Right lobe of liver (tissue), 4 donors: ENCODE results near the gene CCDC92.

Source experiments
- POLR2A ChIP-seq: fragments of 450-650 bp; IDR thresholded peaks from one replicate; pipeline ENCODE4 v1.6.1; 2017; ENCODE audit warnings: antibody characterized with exemption, mild to moderate bottlenecking
- TF ChIP-seq, protein P1 (sequence below), 4 donors: fragments of 200-600 bp in 3 of 4; fragments of 450-650 bp in 1 of 4; IDR thresholded peaks; one replicate each; pipeline versions ENCODE4 v1.5.1 to v1.8.0; 2016 to 2022; ENCODE audit warnings: antibody characterized with exemption in 4 of 4, mild to moderate bottlenecking in 2 of 4
- donor health status: DM: no; HTN: no; CAD: no.
- donor health status: DM: no; HTN: no; CAD: no.
- donor health status: DM: no; HTN: yes; CAD: no.

DNA sequence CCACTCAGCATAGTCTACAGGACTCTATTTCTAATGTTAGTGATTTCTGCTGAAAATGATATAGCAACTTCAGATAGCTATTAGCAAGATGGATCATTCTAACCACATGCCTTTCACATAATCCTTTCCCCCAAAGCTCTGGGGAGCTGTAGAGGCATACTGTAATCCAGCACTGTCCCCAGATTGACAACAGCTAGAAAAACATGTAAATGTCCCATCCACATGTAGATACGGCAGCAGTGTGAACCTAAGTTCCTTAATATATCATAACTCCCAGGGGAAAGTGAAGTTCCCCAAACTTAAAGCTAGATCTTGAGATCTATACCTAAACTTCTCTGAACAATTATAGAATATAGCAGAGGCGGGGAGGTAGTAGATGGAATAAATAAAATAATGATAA lies 14.4 kb upstream of the CCDC92 start:
- TF ChIP-seq, protein P1, sequence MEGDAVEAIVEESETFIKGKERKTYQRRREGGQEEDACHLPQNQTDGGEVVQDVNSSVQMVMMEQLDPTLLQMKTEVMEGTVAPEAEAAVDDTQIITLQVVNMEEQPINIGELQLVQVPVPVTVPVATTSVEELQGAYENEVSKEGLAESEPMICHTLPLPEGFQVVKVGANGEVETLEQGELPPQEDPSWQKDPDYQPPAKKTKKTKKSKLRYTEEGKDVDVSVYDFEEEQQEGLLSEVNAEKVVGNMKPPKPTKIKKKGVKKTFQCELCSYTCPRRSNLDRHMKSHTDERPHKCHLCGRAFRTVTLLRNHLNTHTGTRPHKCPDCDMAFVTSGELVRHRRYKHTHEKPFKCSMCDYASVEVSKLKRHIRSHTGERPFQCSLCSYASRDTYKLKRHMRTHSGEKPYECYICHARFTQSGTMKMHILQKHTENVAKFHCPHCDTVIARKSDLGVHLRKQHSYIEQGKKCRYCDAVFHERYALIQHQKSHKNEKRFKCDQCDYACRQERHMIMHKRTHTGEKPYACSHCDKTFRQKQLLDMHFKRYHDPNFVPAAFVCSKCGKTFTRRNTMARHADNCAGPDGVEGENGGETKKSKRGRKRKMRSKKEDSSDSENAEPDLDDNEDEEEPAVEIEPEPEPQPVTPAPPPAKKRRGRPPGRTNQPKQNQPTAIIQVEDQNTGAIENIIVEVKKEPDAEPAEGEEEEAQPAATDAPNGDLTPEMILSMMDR (IDR thresholded peaks at IDR 0.05) = no peak
- no peak for TF ChIP-seq POLR2A
